ENCODE results near the gene BRSK1.

BRSK1 gene

DNA sequence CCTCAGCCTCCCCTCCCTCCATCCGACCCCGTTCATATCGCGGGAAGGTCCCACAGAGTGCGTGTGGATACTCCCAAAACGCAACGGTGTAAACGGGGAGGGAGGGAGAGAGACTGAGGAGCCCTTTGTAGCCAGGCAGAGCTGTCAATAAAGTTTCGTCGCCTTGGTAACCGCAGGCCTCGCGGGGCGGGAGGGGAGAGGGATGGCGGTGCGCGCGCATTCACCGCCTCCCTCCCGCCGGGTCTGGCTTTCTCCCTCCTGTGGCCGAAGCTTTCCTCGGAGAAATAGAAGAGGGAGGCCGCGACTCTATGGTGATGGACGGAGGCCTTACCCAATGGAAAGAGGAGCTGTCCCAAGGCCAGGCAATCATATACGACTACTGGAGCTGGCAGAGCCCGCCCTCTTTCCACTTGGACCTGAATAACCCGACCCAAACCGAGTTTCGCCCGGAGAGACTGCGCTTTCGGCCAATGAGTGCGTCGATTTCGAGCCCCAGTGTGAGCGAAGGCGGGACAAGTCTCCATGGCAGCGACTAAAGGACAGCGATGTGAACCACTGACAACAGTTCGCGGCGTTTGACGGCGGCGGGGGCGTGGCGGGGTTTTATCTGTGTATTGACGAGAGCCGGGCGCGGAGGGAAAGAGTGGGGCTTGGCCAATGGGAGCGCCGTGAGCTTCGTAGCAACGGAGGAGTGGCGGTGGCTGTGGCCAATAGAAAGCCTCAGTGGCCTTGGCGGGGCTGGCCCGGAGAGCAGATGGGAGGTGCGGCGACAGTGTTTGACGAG is 55.5 kb downstream of the BRSK1 start, which contains the start of gene KMT5C:
TSS of gene KMT5C (plus strand) at position 772 of the 784 bp plus-strand sequence. CDS start 2,061 bp downstream, outside the sequence.
- peak; percentile 100 for DNase-seq

DNA sequence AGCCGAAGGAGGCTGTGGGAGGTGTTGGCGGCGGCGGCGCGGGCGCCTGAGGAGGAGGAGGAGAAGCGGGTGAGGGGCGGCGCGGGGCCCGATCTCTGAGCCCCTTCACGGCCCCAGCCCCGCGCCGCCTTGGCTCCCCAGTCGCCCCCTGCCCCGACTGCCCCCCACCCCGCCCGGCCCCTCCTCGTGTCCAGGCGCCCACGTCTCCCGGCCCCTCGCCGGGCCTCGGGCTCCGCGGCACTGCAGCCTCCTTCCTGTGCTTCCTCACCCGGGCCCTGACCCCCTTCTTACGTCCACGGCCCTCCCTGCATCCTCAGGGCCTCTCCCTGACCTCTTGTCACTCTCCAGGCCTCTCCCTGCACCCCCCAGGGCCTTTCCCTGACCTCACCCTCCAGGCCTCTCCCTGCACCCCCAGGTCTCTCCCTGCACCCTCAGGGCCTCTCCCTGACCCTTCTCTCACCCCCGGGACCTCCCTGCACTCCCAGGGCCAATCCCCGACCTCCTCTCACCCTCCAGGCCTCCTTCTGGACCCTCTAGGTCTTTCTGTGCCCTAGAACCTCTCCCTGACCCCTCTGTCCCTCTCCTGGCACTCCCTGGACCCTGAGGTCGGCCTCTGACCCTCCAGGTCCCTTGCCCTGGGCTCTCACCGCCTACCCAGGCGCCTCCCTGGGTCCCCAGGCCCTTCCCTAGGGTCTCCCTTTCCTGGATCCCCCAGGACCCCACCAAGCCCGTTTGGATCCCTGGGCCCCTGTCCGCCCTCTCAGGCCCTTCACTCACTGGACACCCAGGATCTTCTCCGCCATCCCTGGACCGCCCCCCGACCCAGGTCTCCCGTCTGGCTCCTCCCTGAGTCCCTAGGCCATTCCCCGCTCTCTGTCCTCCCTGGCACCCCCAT is 56.3 kb downstream of the BRSK1 start:
- peak; percentile 63 for DNase-seq

DNA sequence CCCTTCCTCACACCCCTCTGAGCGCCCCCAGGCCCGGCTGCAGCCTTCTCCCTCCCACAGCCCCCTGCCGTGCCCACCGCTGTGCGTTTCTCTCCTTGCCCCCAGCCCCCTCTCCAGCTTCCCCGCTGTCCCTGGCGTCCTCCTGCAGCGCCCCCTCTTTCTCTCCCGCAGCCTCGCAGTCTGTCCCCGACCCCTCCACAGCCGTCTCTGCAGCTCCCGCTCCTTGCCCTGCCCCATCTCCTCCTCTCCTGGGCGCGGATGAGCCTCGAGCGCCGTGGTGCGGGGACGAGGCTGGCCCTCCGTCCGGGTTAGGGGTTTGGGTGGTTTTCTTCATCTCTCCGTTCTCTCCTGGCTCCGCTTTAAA is 57.0 kb downstream of the BRSK1 start:
- peak; percentile 56 for DNase-seq

DNA sequence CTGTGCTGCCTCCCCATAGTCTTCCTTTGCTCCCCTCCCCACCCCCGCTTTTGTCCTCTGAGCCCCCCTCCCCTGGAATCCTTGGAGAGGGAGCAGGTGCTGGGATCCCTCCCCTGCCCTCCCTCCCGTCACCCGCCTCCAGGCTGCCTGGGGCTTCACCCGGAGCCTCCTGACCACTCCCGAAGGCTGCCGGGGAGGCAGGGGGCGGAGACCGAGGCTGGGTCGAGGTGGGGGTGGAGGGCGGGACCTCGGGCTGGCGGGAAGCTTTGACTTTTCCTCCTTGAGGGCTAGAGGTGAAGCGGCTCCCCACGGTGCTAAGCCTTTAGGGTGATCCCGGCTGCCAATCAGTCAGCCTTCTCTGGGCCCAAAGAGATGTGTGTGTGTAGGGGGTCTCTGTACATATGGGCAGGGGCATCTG is 57.4 kb downstream of the BRSK1 start:
- peak; percentile 89 for DNase-seq

DNA sequence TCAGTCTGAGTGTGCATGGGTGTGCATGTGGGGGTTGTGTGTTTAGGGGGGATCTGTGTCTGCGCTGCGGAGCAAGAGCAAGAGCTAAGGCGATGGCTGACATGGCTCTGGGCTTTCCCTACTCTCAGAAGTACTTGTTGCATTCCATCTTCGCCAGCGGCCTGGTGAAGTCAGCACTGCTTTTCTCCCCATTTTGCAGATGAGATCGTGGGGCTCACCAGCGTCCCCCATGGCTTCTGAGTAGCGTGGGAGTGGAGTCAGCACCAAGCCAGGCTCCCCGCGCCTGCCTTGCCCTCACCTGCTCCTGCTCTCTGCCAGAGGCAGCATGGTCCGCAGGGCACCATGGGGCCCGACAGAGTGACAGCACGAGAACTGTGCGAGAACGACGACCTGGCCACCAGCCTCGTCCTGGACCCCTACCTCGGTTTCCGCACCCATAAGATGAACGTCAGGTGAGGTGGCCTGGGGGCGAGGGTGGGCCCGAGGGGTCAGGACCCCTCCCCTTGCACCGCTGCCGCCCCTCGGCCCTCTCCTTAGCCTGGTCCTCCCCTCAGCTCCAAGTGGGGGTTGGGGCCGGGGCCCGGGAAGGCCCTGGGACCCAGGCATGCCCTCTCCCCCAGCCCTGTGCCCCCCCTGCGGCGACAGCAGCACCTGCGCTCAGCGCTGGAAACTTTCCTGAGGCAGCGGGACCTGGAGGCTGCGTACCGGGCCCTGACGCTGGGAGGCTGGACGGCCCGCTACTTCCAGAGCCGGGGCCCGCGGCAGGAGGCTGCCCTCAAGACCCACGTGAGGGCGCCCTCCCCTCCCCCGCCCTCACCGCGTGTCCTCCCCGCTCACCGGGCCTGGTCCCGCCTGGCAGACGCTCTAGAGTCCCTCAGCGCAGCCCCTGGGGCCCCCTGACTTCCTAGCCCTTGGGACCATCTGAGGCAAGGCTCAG is 58.1 kb downstream of the BRSK1 start:
- no peak for DNase-seq

DNA sequence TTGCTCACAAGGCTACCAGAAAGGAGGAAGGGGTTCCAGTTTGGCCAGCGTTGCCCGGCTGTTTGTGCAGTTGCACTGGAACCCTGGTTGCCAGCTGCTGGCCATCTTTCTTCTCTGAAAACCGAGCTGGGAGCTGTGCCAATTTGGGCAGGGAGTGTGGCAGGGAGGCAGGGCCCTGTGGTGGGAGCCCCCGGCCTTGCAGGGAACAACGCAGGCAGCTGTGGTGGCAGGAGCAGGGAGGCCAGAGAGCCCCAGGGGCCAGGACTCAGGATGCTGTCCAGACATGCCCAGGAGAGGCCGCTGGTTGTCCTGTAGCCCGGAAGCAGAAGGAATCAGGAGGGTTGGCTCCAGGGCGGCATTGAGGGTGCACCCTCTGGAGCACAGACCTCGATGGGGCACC is 60.6 kb downstream of the BRSK1 start:
- DNase-seq: peak; percentile 82

DNA sequence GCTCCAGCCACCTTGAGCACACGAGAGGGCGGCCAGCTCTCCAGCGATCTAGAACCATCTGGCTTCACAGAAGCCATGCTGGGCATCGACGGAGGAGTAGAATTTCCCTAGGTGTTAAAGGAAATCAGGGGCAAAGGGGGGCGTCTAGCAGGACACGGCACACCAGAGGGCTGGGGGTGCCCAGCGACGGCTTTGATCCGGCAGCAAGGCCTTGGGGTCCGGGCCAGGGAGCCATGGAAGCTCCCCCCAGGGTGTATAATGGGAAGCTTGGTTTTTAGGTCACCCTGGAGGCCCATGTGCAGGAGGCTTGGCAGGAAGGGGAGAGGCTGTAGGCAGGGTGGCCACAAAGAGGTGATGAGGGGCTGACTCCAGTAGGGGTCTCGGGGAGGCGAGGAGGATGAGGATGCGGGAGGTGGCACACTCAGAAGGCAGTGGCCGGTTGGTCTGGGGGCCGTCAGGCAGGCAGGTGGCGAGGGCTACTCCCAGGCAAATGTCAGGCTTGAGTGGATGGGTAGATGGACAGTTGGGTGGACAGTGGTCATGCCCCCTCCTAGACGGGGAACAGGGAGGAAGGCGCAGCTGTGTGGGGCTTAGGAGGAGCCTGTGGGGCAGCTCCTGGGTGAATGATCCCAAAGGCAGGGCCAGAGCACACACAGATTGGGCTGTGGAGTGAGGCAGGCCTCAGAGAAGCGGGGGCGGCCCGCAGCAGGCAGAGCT is 61.5 kb downstream of the BRSK1 start:
- no peak for DNase-seq

DNA sequence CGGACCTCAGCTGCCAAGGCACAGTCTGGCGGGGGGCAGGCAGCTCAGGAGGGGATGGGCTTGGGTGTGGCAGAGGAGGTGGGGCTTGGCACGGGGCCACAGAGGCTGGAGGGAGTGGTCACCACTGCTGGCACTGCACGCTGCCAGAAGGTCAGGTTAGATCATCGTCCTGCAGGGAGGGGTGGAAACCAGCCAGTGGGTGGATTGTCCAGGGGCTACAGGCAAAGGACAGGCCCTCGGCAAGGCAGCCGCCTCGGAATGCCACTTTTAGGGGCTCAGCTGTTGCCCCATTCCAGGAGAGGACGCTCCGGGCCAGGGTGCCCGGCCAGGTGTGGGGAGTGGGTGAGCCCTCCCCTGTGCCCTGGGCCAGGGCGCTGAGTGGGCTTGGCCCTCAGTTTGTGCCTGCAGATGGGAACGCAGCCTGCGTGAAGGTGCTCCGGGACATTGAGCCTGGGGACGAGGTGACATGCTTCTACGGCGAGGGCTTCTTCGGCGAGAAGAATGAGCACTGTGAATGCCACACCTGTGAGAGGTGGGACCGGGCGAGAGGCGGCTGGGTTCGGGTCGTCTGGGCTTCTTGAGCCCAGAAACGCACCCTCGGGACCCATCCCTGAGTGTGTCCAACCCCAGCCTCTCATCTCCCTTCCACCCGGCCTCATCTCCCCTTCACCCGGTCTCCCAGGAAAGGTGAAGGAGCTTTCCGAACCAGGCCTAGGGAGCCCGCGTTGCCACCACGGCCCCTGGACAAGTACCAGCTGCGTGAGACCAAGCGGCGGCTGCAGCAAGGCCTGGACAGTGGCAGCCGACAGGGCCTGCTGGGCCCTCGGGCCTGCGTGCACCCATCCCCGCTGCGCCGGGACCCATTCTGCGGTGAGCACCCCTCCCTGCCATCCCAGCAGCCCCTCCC is 62.3 kb downstream of the BRSK1 start:
- DNase-seq: peak; percentile 84

DNA sequence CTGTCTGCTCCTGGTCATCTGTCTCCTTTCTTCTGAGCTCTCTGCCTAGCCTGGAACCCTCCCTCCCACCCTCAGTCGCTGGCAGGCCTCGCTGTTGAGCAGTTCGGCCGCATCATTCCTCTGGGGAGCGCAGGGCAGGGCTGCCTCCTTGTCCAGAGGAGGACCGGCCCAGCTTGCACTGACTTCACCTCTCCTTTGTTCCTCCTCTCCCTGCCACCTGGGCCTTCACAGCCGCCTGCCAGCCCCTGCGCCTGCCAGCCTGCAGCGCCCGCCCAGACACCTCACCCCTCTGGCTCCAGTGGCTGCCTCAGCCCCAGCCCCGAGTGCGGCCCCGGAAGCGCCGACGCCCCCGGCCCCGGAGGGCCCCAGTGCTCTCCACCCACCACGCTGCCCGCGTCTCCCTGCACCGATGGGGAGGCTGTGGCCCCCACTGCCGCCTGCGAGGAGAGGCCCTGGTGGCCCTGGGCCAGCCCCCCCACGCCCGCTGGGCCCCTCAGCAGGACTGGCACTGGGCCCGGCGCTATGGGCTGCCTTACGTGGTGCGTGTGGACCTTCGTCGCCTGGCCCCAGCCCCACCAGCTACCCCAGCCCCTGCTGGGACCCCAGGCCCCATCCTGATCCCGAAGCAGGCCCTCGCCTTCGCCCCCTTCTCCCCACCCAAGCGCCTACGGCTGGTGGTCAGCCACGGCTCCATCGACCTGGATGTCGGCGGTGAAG is 63.1 kb downstream of the BRSK1 start:
- DNase-seq: no peak

DNA sequence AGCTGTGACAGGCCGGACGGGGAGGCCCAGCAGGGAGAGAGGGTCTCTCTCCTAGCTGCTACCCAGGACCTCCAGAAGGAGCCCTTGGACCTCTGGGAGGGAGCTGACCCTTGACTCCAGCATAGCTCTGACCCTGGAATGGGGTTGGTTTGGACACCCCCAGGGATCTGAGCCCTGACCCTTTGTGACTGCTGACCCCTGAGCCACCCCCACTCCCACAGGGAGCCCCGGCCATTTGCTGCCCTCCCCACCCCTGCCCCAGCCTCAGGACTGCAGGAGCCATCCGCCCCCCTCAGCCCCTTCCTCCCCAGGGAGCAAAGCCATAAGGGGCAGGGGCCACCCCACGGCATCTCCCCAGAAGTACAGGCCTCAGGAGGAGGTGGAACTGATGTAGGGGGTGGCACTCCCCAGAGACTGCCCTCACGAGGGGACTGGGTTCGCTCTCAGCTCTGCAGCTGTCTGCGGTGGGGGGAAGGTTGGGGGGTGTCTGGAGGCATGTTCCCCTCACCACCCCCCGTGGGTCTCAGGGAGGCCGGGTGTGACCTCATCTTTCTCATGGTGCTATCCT is 63.7 kb downstream of the BRSK1 start:
- no peak for DNase-seq

DNA sequence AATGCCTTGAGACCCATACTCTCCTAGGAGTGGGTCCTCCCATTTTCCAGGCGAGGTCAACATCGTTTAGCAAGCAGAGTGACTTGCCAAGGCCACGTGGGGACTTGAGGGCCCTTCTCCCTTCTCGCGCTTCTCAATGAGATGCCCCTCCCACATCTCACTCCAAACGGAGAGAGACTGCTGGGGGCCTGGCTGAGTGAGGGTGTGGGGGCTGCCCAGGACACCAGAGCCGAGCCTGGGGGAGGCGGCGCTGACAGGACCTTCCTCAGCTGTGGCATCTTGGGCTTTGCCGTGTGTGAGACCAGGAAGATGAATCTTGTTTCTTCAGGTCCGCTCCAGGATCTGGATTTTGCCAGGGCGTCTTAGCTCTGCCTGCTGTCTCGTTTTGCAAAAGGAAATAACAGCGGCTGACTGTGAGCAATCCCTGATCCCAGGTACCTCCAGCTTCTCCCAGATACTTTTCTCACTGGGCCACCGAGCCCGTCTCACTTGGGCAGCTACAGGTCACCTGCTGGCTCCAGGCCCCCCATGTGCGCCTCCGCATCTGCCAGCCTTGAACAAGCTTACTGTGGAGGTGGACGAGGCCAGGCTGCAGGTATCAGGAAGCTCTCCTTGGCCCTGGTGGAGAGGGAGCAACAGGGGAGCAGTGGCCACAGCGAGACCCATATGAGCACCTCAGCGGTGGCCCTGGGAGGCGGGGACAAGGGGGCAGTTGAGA is 64.7 kb downstream of the BRSK1 start:
- no peak for DNase-seq

DNA sequence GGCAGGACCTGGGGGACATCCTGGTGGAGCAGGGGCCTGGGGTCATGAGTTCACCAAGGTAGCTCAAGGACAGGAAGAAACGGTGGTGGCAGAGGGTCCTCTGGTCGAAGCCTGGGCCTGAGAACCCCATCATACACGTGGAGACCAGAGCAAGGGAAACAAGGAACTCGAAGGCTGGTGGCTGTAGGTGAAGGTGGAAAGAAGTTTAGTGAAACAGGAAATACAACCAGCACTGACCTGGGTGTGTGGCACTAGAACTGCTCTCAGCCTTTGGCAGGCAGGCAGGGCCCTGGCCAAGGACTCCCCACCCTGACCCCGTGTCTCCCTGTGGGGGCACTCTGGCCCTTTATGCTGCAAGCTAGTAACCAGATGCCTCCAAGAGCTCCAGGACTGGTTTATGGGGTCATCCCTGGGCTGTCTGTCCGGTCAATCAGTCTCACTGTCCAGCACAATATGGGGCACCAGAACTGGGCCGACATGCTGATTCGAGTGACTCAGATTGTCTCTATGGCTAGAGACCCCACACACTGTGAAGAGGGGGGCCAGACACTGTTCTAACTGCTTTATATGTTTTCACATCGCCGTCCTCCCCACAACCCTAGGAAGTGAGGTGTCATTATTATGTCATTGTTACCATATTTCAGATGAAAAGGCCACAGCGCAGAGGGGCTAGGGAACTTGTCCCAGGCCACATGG is 67.0 kb downstream of the BRSK1 start:
- no peak for DNase-seq

DNA sequence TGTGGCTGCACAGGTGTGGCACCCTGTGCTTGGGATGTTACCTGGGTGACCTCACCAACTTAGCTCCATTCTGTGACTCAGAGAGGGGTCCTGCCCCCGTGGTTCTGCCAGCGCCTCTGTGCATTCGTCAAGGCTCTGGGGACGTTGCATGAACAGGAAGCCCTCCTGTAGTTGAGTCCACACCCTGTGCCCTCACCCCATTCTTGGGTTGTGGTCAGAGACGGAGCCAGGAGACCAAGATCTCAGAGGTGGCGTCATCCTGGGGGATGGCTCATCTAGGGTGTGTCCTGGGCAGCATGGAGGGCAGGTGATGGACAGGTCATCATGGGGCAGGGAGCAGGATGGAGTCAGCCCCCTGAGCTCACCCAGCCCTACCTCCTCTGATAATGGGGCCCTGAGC is 68.2 kb downstream of the BRSK1 start:
- no peak for DNase-seq

DNA sequence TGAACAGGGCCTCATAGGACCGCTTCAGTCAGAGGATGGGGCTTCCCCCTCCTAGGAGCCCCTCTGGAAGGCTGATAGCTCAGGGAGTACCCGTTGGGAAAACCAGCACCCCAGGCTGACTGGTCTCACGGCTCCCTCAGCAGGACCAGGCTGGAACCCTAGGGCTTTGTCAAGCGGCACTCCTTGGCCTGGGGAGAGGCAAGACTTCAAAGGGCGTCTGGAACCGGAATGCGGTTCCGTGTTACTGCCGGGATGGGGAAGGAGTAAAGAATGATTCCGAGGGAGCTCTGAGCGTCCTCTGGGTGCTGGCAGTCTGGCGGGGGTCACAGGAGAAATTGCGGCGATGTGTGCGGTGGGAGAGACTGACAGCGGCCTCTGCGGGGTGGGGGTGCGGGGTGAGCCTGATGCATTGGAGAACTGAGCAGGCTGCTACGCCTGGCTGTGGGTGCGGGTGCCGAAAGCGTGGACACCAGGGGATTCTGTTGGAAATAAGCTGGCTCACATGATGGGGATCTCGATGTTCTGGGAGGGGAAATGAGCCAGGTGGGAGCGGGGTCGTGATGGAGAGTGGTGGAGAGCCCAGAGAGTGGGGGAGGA is 68.8 kb downstream of the BRSK1 start:
- peak; percentile 7 for DNase-seq

DNA sequence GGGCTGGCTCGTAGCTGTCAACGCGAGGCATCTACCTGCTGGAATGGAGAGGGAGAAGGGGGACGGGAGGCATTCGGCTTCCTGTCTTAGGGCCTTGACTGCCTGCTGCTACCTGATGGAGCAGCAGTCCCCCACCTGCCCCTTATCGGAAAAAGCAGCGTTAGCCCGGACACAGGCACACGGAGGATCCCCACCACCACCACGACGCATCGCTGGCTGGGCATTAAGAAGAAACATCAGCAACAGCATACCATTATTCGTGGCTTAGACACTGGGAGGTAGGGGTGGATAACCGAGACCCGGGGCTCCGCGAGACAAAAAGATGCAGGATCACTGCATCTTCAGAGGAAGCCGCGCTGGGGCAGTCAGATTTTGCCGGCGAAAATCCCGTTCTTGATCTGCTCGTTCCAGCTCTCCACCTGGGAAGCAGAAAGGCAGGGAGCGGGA is 69.6 kb downstream of the BRSK1 start:
- peak; percentile 14 for DNase-seq

DNA sequence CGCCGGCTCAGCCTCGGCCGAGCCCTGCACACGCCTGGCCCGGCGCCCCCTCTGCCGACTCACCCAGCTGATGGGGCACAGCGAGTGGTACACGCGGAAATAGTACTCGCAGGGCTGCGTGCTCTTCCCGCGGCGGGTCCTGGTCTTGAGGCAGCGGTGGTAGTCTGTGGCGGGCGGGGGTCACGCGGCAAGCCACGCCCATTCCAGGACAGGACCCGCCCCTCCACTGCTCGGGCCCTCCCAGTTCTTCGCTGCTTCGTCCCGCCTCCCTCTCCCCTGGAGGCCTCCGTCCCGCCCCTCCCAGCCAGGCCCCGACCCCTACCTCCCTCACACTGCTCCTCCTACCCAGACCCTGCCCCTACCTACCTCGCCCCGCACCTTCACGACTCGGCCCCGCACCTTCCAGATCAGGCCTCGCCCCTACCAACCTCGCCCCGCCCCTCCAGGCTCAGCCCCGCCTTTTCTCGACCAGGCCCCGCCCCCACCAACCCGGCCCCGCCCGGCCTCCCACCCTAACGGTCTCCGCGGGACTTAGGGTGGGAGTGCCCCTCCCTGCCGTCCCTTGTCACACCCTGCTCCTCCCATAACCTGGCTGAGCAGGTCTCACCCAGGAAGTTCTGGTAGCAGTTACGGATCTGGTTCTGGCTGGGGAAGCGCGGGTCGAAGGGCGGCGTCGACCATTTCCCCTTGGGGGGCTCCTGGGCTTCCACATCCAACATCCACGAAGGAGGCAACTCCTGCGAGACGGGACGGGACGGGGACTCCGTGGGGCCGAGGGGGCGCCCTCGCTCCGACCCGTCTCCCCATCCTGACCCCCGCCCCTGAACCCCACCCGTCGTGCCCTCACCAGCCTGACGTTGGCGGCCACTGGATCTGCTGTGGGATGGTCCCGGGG is 70.3 kb downstream of the BRSK1 start:
- DNase-seq: peak; percentile 73

DNA sequence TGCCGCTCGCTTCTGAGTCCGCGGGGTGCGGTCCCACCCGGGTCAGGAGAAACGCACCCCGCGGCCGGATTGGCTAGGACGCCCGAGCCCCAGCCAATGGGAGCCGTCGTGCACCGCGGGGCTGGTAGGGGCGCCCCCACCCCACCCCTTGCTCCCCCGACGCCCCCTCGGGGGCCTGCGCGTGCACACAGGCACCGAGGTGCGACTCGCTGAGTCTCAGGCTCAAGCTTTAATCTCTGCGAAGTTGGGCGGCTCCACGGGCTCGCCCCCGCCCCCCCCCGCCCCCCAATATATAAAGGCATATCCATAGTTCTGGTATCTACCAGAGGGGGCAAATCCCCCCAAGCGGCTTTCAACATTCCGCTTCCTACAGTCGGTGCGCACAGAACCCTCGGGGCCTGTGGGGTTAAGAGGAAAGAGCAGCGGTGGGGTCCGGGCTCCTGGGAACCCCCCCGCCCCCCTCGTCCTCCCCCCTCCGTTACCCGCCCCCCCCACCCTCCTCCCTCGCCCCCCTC is 71.0 kb downstream of the BRSK1 start, which contains the start of gene COX6B2:
TSS of gene COX6B2 (minus strand) at position 22 of the 515 bp plus-strand sequence. CDS start 198 bp downstream, outside the sequence.
- DNase-seq: no peak

All from femur (tissue), 1 donor.